Activated naive CD8-positive, alpha-beta T cell treated with anti-CD3 and anti-CD28 coated beads, Interleukin-2, amount 50 U/mL, for 16 hours (primary cell): ENCODE results near the gene DHX32.

Experiments used
- DNase-seq: peaks from one replicate; pipeline ENCODE4 v3.0.0-alpha.2; 2020; ENCODE audit warnings: low read depth, low spot score

DHX32 gene

DNA sequence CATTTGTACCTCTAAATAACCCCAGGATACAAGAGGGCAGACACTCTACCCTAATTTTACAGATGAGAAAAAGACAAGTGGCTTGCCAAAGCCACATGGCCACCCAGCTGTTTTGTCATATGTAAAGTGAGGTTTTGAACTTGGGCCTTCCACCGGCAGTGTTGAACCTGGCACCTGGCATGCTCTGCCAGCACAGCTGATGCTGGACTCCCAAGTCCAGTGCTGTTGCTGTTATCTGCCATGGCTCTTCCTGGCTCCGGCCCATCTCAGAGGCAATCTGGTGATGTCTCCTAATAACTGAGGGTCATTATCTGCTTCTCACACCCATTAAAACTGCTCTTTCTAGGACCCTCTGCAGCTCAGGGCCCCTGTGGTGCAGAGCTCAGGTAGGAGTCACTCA, 32.7 kb downstream of the DHX32 start:
- DNase-seq: no peak

- no peak for DNase-seq
Observed at GRCh38 chr10:125846894-125847293, 34.2 kb downstream of the DHX32 start.

GRCh38 chr10:125845617-125846016, 35.5 kb downstream of the DHX32 start:
- no peak for DNase-seq

- no peak for DNase-seq
Observed at GRCh38 chr10:125844751-125845221, 36.3 kb downstream of the DHX32 start.

- no peak for DNase-seq
Observed at GRCh38 chr10:125843603-125844329, 37.3 kb downstream of the DHX32 start.

- DNase-seq: no peak
Observed at GRCh38 chr10:125840955-125841354, 40.1 kb downstream of the DHX32 start.

- DNase-seq: no peak
Observed at GRCh38 chr10:125840406-125840805, 40.7 kb downstream of the DHX32 start.

DNA sequence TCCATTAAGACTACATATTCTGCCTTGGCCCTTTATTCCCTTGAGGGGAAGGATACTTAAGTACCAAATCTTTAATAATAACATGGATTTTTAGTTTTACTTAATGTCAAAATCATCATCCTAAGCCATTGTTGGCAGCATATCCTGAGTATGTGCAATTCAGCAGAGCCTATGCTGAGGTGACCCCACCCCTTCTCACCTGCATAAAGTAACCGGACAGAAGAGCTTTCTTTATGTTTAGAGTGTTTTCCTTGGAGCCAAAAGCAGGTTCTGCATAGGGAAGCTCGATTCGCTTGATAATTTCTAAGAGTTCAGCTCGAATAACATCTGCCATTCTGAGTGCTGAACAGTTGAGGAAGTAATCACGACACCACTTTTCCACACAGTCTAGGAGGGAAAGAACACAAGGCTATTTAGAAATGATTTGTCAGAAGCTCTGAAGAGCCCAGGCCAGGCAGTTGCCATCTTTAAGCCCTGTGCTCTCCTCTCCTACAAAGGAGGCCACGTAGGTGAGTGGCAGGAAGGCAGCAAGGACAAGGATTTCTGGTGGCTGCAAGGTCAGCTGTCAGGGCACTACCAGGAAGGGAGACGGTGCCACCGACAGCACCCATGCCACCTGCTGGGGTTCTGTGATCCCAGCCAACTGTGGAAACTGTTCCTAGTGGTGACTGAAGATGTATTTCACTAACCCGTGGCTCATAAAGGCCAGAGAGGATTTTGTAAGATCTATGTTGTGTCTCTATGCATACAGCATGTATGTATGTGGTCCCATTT, 42.1 kb downstream of the DHX32 start:
- DNase-seq: no peak

GRCh38 chr10:125836746-125837145, 44.3 kb downstream of the DHX32 start:
- DNase-seq: no peak

DNA sequence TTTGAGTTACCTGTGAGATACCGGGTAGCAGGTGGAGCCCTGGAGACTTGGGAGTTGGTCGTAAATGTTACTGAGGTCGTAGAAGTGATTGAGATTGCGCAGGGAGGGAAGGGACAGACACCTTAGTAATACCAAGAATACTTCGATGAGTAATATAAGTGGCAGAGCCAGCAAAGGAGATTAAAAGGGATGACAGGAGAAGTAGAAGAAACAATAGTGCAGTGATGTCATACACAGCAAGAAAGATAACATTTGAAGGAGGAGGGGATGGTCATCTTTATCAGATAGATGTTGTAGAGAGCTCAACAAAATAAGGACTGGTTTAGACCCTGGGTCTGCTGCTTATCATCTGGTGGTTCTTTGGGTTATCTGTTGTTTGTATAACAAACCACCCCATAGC, 52.8 kb downstream of the DHX32 start:
- DNase-seq: no peak

DNA sequence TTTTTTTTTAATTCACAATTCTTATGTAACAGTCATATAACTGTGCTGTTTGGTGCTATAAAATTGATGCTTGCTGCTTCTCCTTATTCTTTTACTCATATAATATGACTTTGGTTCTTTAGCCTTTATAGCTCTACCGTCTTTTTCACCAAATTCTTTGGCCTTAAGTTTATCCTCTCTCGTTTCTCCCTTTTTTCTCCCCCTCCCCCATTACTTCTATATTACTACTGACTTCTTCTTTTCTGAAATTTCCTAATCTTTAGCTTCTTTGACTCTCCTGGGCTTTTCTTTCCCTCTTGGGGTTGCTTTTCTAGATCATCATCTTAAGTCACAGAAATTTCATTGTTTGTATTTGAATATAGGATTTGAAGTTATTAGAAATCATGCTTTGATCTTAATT, 54.0 kb downstream of the DHX32 start:
- DNase-seq: no peak

DNA sequence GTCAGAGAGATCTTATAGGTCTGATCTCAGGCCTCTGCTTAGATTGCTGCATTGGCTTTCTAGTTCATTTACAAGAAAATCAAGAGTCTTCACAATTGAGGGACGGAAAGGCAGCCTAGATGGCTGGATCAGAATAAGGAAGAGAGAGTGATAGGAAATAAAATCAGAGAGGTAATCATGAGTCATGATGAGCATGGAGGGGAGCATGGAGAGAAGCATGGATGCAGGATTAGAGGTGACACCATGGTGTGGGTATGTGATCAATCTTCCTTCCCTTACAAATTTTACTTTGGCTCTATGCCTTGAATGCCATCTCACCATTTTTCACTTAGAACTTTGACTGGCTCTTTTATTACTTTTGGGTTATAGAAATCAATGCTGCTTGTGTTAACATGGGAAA, 56.4 kb downstream of the DHX32 start:
- DNase-seq: no peak

DNA sequence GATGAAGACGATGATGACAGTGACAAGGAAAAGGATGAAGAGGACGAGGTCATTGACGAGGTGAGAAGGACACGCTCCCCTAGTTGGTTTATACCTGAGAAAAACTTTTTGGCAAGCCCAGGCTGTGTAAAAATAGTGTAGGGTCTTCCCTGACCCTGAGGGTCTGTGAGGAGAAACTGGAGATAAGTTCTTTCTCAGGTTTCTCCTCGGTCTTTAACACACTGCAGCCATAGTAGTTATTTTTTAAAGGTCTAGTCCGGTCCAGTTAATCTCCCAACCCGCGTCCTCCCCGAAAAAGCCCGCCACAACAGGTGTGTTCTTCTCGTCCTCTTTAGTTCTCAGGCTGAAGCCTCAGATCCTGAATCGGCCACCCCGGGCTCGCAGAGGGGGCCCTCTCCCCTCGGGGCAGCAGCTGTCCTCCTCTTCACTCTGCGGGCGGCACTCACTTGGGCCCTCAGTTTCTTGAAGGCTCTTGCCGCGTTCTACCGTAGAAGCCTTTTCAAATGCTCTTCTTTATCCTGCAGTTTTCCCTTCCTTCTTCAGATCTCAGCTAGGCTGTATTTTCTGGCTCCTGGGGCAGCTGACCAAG, 57.3 kb downstream of the DHX32 start:
- no peak for DNase-seq

- peak; percentile 80 for DNase-seq
Observed at GRCh38 chr10:125822878-125823662, 58.0 kb downstream of the DHX32 start, which contains the start of the genes BCCIP and UROS. TSS of gene BCCIP (plus strand) at chr10:125823546. CDS start at chr10:125823558, 12 bp downstream. TSS of gene UROS (minus strand) at chr10:125823258. CDS start at chr10:125816499, 6,759 bp downstream.

GRCh38 chr10:125820701-125821100, 60.4 kb downstream of the DHX32 start:
- no peak for DNase-seq

DNA sequence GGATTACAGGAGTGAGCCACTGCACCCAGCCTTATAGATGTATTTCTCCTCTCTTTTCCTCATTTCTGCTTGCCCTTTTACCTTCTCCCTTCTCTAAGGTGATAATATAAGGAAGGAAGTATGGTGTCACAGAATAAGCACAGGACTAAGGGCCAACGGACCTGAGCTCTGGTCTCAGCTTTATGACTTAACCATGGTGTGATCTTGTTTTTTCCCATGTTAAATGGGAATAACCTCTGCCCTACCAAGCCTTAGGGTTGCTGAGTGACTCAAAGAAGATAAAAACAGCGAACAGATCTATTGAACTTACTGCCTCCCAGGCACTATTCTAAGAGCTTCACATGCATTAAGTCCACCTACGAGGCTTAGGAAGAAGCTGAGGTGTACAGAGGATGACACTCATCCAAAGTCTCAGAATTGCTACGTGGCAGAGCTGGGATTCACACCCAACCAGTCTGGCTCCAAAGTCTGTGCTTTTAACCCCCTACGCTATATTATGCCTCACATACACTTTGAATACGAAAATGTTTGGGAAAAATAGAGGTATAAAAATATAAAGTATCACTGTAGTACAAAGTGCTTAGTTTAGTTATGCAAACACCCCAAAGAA, 63.6 kb downstream of the DHX32 start:
- DNase-seq: no peak

GRCh38 chr10:125816548-125816947, 64.5 kb downstream of the DHX32 start:
- no peak for DNase-seq

- DNase-seq: no peak
Observed at GRCh38 chr10:125815764-125816163, 65.3 kb downstream of the DHX32 start.

GRCh38 chr10:125812128-125812750, 68.9 kb downstream of the DHX32 start:
- DNase-seq: no peak

DNA sequence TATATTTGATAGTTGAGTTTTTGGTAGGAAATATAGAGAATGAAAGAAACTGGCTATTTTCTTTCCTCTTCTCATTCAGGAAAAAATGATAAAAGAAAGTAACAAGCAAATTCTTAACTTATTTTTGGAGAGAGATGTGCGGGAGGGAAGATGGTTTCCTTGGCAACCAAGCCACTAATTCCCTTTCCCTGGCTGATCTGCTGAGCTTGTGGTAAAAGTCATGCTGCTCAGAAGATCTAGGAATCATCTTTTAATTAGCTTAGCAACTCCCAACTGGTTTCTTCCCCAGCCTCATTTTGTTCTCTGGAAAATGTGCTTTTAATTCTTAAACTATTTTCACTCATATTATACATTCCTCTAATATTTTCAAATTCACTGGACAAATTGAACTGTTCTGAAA, 69.8 kb downstream of the DHX32 start:
- no peak for DNase-seq

GRCh38 chr10:125808047-125808446, 73.0 kb downstream of the DHX32 start:
- DNase-seq: no peak
